Loucy (cell line): ENCODE data around the gene DLG2.

Experiments
- EZH2phosphoT487 ChIP-seq: fragments of 200-600 bp; IDR thresholded peaks from 2 replicates; pipeline ENCODE4 v1.6.1; 2018; ENCODE audit warnings: antibody characterized with exemption, mild to moderate bottlenecking, moderate library complexity, borderline replicate concordance
- TF ChIP-seq, protein P1 (sequence below): fragments of 200-600 bp; sonication (generic); conservative IDR thresholded peaks from 2 replicates; pipeline ENCODE4 v1.5.1; 2014; ENCODE audit warnings: mild to moderate bottlenecking, antibody characterized with exemption, low read length

GRCh38 chr11:85536438-85536837 is 90.7 kb downstream of the DLG2 start:
- TF ChIP-seq, protein P1, sequence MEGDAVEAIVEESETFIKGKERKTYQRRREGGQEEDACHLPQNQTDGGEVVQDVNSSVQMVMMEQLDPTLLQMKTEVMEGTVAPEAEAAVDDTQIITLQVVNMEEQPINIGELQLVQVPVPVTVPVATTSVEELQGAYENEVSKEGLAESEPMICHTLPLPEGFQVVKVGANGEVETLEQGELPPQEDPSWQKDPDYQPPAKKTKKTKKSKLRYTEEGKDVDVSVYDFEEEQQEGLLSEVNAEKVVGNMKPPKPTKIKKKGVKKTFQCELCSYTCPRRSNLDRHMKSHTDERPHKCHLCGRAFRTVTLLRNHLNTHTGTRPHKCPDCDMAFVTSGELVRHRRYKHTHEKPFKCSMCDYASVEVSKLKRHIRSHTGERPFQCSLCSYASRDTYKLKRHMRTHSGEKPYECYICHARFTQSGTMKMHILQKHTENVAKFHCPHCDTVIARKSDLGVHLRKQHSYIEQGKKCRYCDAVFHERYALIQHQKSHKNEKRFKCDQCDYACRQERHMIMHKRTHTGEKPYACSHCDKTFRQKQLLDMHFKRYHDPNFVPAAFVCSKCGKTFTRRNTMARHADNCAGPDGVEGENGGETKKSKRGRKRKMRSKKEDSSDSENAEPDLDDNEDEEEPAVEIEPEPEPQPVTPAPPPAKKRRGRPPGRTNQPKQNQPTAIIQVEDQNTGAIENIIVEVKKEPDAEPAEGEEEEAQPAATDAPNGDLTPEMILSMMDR = no peak
- no peak for TF ChIP-seq EZH2phosphoT487
